MM.1S (cell line): ENCODE data around the gene UBLCP1.

Experiments used
- DNase-seq: peaks from one replicate; pipeline ENCODE4 v3.0.0-alpha.2; 2015
- H2AFZ ChIP-seq: fragments of 300-600 bp; sonication (generic); 2 replicates; pipeline ENCODE4 v1.6.0; 2016; ENCODE audit warnings: antibody characterized with exemption, low read length
- H3F3A ChIP-seq: fragments of 300-600 bp; sonication (generic); 2 replicates; pipeline ENCODE4 v1.6.1; 2016; ENCODE audit warnings: mild to moderate bottlenecking, antibody characterized with exemption, low read length, moderate library complexity, mixed read lengths; ENCODE audit not compliant: insufficient read depth
- H3K27ac ChIP-seq: fragments of 300-600 bp; sonication (generic); 2 replicates; pipeline ENCODE4 v1.5.1; 2016; ENCODE audit warnings: mild to moderate bottlenecking, low read length
- H3K27me3 ChIP-seq: fragments of 300-600 bp; sonication (generic); replicated peaks from 2 replicates; pipeline ENCODE4 v1.6.0; 2016; ENCODE audit warnings: low read length; ENCODE audit not compliant: insufficient read depth
- H3K36me3 ChIP-seq: fragments of 300-600 bp; sonication (generic); replicated peaks from 2 replicates; pipeline ENCODE4 v1.6.1; 2016; ENCODE audit warnings: mild to moderate bottlenecking, low read length, mixed read lengths; ENCODE audit not compliant: insufficient read depth
- H3K4me1 ChIP-seq: fragments of 300-600 bp; sonication (generic); 2 replicates; pipeline ENCODE4 v1.6.1; 2016; ENCODE audit warnings: low read length, mixed read lengths
- H3K4me2 ChIP-seq: fragments of 300-600 bp; sonication (generic); 2 replicates; pipeline ENCODE4 v1.6.0; 2016; ENCODE audit warnings: low read depth, low read length
- H3K4me3 ChIP-seq: fragments of 300-600 bp; sonication (generic); 2 replicates; pipeline ENCODE4 v1.5.1; 2016; ENCODE audit warnings: low read length, mixed read lengths
- H3K79me2 ChIP-seq: fragments of 300-600 bp; sonication (generic); 2 replicates; pipeline ENCODE4 v1.6.1; 2016; ENCODE audit warnings: mixed run types, low read length, mixed read lengths
- H3K9ac ChIP-seq: fragments of 300-600 bp; sonication (generic); 2 replicates; pipeline ENCODE4 v1.6.1; 2016; ENCODE audit warnings: low read length, mixed read lengths
- H3K9me2 ChIP-seq: fragments of 300-600 bp; sonication (generic); replicated peaks from 2 replicates; pipeline ENCODE4 v1.6.1; 2016; ENCODE audit warnings: mild to moderate bottlenecking, low read length, mixed read lengths; ENCODE audit not compliant: insufficient read depth
- H3K9me3 ChIP-seq: fragments of 300-600 bp; sonication (generic); replicated peaks from 2 replicates; pipeline ENCODE4 v1.6.1; 2016; ENCODE audit warnings: mild to moderate bottlenecking, low read length, mixed read lengths; ENCODE audit not compliant: insufficient read depth
- H4K20me1 ChIP-seq: fragments of 300-600 bp; sonication (generic); 2 replicates; pipeline ENCODE4 v1.6.1; 2016; ENCODE audit warnings: mild to moderate bottlenecking, low read length, moderate library complexity, mixed read lengths; ENCODE audit not compliant: insufficient read depth
- EZH2 ChIP-seq: fragments of 300-600 bp; sonication (generic); optimal IDR thresholded peaks from 2 replicates; pipeline ENCODE3; 2017; ENCODE audit warnings: low read depth, mild to moderate bottlenecking, antibody characterized with exemption, low read length, mixed read lengths
- EZH2phosphoT487 ChIP-seq: fragments of 300-600 bp; sonication (generic); IDR thresholded peaks from 2 replicates; pipeline ENCODE4 v1.6.1; 2018; ENCODE audit warnings: antibody characterized with exemption, low read length
- TF ChIP-seq, protein P1 (sequence below): fragments of 300-600 bp; sonication (generic); IDR thresholded peaks from 2 replicates; pipeline ENCODE4 v1.5.1; 2016; ENCODE audit warnings: antibody characterized with exemption, low read length, mixed read lengths

UBLCP1 gene, protein sequence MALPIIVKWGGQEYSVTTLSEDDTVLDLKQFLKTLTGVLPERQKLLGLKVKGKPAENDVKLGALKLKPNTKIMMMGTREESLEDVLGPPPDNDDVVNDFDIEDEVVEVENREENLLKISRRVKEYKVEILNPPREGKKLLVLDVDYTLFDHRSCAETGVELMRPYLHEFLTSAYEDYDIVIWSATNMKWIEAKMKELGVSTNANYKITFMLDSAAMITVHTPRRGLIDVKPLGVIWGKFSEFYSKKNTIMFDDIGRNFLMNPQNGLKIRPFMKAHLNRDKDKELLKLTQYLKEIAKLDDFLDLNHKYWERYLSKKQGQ

DNA sequence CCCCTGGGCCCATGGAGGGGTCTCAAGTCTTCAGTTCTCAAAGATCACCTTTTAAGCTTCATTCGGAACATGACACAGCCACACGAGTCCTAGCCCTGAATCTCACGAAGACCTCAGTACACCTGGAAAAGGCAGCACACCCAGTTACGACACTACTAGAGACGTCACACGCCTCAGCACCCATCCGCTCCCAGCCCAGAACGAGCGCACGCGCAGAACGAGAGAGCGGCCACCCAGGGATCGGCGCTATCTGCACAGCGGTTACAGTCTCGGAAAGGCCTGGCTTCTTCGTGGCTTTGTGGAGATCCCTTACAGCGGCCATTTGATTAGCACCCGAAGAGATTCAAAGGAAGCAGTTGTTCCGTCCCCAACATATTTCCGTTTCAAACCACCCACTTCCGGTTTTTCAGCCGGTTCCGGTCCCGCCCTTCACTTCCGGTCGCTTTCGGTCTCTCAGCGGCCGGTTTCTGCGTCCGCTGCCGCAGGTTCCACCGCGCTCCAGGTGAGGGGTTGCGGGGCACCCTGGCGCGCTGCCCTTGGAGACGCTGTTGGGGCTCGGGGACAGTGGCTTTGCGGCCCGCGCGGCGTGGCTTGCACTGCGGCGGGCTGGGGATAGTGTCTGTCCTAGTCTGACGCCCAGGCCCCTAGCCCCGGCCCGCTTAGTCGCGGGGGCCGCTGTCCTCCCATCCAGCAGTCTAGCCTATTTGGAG lies at the start of gene UBLCP1:
TSS of gene UBLCP1 (plus strand) at position 432 of the 710 bp plus-strand sequence. CDS start 5,626 bp downstream, outside the sequence.
- Histone ChIP-seq H3K36me3 (no peaks in the 10 kb centered on the region), H3K9ac (peak within 1 kb of the TSS; percentile 77), H4K20me1 (no peaks in the 10 kb centered on the region), H3K27ac (peak within 1 kb of the TSS; percentile 92), H3K4me2 (peak within 1 kb of the TSS; percentile 59), H3K4me1 (peaks cover 7% of the 10 kb centered on the region; the same call in 1 of the 2 replicates), H3K27me3 (no peaks in the 10 kb centered on the region), H3K79me2 (peaks cover 18% of the 10 kb centered on the region), H3K9me3 (no peaks in the 10 kb centered on the region), H3K4me3 (peak within 1 kb of the TSS; percentile 84), H3K9me2 (no peaks in the 10 kb centered on the region), H3F3A (peaks cover 5% of the 10 kb centered on the region; the same call in 1 of the 2 replicates), H2AFZ (peak within 1 kb of the TSS; percentile 87)
- DNase-seq = peak; percentile 91
- no peak for TF ChIP-seq EZH2phosphoT487
- TF ChIP-seq, protein P1, sequence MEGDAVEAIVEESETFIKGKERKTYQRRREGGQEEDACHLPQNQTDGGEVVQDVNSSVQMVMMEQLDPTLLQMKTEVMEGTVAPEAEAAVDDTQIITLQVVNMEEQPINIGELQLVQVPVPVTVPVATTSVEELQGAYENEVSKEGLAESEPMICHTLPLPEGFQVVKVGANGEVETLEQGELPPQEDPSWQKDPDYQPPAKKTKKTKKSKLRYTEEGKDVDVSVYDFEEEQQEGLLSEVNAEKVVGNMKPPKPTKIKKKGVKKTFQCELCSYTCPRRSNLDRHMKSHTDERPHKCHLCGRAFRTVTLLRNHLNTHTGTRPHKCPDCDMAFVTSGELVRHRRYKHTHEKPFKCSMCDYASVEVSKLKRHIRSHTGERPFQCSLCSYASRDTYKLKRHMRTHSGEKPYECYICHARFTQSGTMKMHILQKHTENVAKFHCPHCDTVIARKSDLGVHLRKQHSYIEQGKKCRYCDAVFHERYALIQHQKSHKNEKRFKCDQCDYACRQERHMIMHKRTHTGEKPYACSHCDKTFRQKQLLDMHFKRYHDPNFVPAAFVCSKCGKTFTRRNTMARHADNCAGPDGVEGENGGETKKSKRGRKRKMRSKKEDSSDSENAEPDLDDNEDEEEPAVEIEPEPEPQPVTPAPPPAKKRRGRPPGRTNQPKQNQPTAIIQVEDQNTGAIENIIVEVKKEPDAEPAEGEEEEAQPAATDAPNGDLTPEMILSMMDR = no peak
- TF ChIP-seq EZH2 = no peak

GRCh38 chr5:159214486-159215271 lies 48.4 kb upstream of the UBLCP1 start:
- no peaks in the 10 kb centered on the region for H3K79me2 ChIP-seq
- H4K20me1 ChIP-seq = no peaks in the 10 kb centered on the region
- H3K27ac ChIP-seq = no peak overlapping the region
- no peak overlapping the region for H2AFZ ChIP-seq
- H3K27me3 ChIP-seq = no peaks in the 10 kb centered on the region
- no peaks in the 10 kb centered on the region for H3K9me2 ChIP-seq
- H3K9ac ChIP-seq = no peak overlapping the region
- H3K9me3 ChIP-seq = no peaks in the 10 kb centered on the region
- H3K36me3 ChIP-seq = no peaks in the 10 kb centered on the region
- H3K4me1 ChIP-seq = peaks cover 8% of the 10 kb centered on the region
- no peak overlapping the region for H3K4me3 ChIP-seq
- DNase-seq = no peak
- no peak overlapping the region for H3K4me2 ChIP-seq
- no peak for TF ChIP-seq EZH2
- no peak for TF ChIP-seq EZH2phosphoT487
- TF ChIP-seq, protein P1 = no peak
- no peaks in the 10 kb centered on the region for H3F3A ChIP-seq

- Histone ChIP-seq H3K9me2 (no peaks in the 10 kb centered on the region), H3K27me3 (no peaks in the 10 kb centered on the region), H3K4me1 (no peaks in the 10 kb centered on the region), H4K20me1 (no peaks in the 10 kb centered on the region), H3K9me3 (no peaks in the 10 kb centered on the region), H3K4me3 (no peak overlapping the region), H3F3A (no peaks in the 10 kb centered on the region), H3K9ac (no peak overlapping the region), H3K4me2 (no peak overlapping the region), H3K79me2 (no peaks in the 10 kb centered on the region), H3K27ac (no peak overlapping the region), H3K36me3 (no peaks in the 10 kb centered on the region), H2AFZ (no peak overlapping the region)
- TF ChIP-seq EZH2phosphoT487 (no peak), EZH2 (no peak)
- TF ChIP-seq, protein P1 = no peak
- DNase-seq = no peak
Observed at GRCh38 chr5:159215886-159216285, 47.2 kb upstream of the UBLCP1 start.
